ENCODE measurements around the gene CDX1.

The CDX1 gene

DNA sequence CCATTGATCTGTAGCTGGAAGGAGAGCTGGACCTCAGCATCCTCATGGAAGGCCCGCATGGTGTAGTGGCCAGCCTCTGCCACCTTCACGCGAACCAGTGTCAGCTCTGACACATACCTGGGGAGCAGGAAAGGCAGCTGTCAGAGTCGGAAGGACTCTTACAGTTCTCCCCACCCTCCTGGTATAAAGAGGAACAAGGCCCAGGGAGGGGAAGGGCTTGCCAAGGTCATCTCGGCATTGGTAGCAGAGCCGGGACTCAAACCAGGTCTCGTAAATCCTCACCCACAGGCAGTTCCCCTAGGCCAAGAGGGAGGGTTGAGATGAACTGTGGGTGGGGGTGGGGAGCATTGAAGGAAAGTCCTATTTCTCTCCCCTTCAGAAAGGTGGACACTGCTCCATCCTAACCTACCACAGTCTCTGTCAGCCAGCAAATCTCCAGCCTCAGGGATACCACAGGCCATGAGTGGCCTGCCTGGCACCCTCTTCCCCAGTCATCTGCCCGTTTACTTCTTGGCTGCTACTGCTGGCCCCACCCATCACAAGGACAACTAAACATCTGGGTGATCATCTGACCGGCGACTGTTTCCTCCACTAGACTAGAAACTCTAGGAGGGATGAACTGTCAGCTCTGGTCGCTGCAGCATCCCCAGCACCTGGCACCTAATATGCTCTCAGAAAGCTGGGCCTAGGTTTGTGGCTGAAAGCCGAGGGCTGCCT lies 34.4 kb upstream of the CDX1 start:
- DNase-seq: no peak

DNA sequence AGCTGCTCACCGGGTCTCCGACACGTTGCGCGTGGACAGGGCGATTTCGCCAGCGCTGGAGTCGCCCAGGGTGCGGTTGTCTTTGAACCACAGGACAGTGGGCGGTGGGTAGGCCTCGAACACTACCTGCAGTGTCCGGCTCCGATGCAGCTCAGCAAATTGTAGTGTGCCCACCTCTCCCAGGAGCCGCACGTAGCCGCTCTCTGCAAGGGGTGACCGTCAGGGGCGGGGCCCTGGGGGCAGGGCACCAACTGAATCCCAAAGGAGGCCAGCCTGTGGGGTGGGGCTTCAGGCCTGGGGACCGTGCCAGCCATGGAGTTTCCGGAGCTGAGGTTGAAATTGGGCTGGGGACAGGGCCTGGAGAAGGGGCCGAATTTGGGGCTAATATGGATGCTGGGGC lies 33.8 kb upstream of the CDX1 start:
- DNase-seq: no peak

DNA sequence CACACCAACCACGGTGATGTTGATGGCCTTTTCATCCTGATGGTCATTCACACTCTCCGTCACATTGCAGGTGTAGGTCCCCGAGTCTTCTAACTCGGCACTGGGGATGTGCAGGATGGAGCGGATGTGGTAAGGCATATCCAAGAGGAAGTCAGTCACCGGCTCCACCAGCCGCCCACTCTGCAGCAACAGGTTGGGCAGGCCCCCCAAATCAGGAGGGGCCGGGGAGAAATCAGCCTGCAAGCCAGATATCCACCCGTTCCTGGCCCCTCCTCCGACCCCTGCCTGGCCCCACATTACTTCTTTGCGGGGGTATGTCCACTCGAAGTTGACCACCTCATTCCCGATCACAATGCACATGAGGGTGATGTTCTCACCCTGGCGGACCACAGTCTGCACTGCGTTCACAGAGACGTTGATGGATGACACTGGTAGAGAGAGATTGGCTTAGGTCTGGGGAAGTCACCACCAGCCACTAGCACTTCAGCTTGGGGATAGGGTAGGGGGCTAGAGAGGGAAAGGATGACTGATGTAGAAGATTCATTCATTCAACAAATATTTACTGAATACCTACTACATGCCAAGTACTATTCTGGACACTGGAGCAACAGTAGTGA lies 32.9 kb upstream of the CDX1 start:
- DNase-seq: no peak

DNA sequence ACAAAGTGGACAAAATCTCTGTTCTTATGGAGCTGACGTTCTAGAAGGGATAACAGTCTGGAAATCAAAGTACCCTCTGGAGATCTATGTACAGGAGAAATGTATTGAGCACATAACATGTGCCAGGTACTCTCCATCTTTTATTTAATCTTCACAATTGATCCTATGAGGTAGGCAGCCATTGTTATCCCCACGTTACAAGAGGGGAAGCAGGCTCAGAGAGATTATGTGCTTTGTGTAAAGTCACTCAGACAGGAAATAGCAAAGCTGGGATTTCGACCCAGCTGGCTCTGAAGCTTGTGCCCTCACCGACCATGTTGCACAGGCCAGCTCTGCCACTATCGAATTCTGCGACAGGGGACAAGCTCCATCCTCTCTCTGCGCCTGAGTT lies 32.4 kb upstream of the CDX1 start:
- DNase-seq: no peak

DNA sequence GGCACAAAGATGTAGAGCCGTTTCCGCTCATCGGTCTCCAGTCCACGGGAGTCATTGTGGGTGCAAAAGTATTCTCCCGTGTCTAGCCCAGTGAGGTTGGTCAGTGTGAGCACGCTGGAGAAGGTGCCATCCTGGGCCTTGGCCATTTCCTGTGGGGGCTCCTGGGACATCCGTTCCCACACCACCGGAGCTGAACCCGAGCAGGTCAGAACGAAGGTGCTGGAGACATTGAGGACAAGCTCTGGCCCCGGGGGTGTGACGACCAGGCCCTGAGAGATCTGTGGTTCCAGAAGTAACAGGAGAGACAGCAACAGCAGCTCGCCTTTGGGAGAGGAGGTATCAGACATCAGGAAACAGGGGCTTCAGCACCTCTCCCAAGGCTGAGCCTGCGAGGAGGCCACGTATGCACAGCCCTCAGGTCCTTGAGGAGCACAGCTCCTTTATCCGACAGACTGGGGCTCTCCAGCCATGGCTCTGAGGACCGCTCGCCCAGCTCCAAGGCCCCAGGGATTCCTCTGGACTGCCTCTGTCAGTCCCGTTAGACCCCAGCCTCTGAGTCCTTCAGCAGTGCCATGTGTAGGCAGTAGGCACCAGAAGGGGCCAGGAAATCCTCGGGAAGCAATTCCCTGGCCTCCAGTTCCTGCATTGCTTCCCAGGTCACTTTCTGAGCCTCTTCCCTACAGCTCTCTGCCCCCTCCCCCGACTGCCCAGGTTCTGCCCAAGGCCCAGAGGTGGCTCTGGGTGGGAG lies 30.8 kb upstream of the CDX1 start:
- no peak for DNase-seq

DNA sequence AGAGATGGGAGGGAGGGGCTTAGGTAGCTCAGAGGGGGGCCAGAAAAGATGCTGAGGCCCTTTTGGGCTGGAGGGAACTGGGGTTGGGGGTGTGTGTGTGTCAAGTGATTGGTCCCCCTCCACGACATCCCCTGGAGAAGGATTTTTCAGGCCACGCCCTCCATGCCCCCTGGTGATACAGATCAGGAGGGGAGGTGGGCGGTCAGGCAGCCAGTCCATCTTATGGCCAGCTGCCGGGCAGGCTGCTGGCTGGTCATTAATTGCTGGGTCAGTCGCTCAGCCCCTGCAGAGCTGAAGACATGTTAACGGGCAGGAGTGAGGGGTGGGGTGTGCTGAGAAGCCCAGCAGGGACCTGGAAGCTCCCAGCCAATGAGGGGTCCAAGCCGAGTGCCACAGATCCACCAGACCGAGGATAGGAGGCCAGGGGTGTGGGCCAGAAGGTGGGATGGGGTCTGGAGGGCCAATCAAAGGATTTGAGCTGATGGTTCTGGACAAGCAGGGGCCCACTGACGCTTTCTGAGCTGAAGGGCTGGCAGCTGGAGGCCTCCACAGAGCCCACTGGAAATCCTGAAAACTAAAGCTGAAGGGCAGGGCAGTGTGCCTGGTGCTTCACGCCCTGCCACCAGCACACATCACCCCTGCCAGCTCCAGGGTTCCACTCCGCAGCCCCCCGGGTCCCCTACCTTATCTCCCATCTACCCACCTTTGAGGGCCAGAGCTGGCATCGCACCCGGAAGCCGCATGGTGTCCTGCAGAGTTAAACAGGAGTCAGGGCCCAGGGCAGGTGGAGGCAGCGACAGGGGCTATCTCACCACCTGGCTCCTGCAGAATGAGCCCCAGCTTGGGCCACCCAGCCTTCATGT lies 30.0 kb upstream of the CDX1 start:
- DNase-seq: no peak

DNA sequence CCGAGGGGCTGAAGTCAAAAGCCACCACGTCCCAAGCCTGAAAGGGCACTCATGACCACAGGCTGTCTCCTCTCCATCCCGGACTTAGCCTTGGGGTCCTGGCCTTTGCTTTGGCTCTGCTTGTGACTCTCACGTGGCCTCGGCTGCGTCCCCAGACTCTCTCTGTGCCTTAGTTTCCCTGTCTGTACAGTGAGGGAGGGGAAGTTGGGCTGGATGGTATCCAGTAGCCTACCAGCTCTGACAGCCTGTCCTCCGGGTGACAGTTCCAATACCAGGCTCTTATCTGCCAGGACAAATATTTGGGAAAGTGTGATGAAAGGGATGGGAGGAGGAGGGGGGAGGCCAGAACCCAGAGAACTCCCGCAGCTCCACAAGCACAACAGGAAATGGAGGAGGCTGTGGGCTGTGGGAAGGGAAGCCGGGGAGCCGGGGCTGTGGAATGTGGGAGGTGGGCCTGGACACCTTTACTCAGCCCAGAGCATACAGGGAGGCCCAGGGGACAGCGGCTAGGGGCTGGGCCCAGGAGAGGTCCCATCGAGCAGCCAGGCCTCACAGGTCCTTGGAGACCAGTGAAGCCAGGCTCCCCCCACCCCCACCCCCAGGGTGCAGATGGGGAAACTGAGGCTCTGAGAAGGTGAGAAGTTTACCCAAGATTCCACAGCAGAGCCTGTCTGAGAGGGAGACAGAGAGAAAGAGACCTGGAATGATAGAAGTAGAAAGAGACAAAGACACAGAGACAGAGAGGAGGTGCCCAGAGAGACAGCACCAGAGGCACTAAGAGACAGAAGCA lies 29.2 kb upstream of the CDX1 start:
- no peak for DNase-seq

DNA sequence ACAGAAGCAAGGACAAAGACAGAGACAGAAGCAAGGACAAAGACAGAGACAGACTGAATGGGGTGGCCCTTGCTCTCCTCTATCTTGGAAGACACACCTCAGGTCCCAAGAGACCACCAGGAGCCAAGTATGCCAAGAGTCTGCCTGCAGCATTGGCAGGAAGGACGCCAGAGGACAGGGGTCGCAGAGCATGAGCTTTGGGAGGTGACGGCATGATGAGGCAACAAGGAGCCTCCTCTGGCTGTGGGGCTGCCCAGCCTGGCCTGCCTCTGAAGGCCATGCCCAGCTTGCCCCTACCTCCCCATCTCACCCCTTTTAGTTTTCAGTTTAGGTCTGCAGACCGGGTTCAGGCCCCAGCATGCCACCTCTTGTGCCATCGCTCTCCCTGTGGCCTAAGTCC lies 28.6 kb upstream of the CDX1 start:
- no peak for DNase-seq

DNA sequence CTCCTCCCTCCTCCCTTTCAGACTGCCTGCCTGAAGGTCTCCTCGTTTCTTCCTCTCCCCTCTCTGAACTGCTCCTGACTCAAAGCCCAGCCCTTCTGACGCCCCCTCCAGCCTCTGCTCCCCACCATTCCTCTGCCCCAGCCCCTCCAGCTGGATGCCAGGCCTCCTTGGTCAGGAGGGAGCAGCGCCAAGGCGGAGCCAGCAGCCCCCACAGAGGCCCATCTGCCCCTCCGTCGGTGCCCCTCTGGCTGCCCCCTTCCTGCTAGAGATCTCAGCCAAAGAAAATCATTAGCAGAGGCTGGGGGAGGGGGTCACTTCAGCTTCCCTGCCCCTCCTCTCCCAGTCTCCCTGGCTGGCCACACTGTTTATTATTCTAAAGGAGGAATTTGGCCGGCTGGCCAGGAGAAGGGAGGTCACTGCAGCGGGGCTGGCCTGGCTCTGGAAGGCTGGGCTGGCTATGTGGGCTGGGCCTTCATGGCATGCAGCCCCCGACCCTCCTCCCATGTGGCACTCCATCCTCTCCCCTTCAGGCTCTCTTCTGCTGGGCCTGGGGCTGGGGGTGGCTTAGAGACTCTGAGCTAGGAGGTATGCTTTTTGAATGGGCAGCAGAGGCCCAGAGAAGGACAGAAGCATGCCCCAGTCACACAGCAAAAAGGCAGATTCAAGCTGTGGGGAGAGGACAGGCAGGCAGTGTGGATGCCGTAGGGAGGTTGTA lies 27.9 kb upstream of the CDX1 start:
- no peak for DNase-seq

DNA sequence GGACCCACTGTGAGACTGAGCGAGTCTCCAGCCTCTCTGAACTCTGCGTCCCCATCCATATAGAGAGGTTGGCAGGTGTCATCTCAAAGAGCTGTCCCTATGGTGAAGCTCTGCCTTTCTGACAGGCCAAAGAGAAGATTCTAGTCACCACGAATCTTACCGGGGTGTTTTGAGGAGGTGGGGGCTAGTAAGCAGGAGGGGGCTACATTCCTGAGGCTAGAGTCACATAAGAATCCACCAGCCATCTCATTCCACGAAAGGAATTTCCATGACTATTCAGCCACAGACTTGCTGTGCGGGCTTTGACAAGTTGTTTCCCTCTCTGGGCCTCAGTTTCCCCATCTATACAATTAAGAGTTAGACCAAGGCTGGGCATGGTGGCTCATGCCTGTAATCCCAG lies 27.2 kb upstream of the CDX1 start:
- DNase-seq: no peak

DNA sequence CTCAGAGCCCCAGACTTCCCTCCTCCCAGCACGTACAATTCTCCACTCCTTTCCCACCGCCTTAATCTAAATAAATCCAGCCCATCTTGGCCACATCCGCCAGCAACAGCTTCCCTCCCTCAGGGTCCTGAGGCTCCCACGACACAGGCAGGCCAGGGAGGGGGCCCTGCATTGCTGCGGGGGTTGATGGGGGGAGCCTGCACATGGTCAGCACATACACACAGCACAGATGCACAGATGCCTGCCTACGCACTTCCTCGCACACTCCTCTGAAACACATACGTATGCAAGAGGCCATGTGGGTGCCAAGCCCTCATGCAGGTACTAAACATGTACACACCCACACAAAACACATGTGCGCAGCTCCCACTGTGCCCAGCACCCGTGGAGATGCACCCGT lies 25.7 kb upstream of the CDX1 start:
- no peak for DNase-seq

DNA sequence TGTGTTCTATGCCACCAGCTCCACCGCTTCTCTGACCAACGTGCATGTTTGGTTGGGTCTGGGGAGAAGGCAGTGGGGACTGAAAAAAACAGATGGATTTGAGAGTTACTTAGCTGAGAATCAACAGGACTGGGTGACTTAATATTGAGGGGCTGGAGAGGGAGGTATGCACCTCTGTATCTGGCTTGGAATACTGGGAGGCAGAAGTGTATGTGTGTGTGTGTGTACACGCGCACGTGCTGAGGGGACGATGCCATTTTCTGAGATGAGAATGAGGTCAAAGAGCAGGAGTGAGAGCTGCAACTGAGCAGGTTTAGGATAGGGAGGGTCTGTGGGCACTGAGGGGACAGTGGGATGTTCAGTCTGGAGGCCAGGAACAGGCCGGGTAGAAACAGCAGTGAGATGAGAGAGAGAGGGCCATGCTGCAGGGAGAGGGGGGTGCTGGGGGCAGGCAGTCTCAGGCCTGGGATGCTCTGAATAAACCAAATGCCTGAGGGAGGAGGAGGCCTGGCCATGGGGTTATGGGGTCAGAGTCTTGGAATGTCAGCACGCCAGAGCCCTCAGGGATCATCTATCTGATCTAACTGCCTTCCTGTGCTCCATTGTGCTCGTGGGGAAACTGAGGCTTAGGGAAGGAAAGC lies 24.9 kb upstream of the CDX1 start:
- DNase-seq: no peak

DNA sequence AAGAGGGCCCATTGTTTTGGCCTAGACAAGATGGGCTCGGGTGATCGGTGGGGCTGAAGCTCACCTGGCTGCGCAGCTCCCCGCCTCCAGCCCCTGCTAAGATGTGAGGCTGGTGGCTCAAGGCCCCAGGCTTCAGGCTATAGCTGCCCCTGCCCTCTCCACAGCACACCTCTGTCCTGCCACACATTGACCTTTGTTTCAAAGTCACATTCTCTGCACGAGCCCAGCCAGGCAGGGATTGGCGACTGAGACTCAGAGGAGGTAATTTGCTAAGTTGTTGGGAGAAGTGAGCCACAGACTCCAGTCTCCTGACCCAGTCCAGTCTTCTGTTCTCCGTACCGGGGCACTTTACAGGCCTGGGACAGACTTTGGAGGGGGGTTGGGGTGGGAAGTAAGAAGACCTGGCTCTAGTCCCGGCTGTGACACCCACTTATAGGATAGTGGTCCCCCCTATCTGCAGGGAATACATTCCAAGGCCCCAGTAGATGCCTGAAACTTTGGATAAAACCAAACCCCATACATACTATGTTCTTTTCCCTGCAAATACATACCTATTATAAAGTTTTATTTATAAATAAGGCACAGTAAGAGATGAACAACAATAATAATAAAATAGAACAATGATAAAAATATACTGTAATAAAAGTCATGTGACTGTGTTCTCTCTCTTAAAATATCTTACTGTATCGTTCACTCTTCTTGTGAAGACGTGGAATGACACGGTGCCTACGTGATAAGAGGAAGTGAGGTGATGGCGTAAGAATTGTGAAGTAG lies 24.2 kb upstream of the CDX1 start:
- DNase-seq: no peak

DNA sequence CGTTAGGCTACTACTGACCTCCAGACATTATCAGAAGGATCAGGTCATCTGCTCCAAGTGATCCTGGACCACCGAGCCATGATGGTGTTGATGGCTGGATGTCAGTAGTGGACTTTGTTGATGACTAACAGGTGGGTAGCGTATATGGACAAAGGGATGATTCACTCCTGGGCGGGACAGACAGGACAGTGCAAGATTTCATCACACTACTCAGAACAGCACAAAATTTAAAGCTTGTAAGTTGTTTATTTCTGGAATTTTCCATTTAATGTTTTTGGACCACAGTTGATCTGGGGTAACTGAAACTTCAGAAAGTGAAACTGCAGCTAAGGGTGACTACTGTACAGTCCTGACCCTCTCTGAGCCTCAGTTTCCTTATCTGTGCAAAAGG lies 23.6 kb upstream of the CDX1 start:
- DNase-seq: no peak

DNA sequence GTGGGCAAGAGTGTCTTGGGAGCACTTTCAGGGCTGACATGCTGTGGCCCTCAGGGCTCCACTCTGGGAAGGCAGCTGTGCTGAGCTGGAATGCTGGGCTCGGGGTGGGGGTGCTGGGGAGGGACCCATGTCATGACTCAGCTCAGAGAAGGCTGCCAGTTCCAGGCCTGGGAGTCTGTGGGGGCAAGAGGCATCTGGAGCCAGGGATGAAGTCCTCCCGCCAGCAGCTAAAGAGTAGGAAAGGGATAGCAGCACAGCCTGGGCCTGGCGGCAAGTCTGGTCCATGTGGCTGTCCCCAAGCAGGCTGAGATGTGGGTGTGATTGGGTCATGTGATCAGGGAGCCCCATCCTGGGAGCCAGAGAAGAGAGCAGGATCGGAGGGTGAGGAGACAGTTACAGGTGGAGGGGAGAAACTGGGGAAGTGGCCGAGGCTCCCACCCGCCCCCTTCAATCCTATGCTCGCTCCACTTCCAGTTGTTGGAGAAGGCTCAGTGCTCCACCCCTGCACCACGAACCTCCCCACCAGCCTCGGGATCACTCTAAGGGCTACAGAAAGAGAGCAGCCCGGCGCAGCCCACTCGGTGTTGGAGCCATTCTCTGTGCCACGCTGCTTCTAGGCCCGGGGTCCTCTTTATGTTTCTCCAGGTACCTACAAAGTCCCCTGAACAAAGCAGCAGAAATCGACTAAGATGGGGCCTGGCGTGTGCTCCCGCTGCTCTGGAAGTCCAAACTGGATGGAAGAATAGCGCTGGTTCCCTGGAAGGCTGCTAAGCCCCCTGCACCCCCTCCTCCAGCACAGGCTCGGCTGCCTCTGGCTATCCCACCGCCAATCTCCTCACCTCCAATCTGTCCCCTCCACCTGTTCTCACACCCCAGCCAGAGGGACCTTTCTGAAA lies 23.0 kb upstream of the CDX1 start:
- DNase-seq: no peak

DNA sequence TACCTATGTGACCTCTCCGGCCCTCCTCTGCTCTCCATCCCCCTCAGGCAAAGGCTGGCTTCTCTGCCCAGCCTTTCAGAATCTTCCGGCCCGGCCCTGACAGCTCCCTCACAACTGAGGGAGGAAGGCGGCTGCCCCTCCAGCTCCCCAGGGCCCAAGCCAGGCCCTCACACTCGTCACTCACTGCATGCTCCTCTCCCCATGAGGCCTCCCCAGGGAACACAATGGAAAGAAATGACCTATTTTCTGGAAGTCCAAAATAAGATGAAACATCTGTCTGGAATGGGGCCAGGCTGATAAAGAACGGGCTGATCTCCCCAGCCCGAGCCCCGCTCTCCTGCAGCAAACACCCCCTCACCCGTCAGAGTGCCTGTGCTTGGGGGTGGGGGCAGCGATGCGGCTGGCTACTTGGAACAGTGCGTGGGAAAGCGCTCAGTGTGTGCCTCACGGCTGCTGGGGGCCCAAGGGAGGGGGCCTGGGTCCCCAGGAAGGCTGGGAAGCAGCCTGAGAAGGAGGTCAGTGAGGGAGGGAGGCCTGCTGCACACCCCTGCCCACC lies 22.3 kb upstream of the CDX1 start:
- DNase-seq: no peak

DNA sequence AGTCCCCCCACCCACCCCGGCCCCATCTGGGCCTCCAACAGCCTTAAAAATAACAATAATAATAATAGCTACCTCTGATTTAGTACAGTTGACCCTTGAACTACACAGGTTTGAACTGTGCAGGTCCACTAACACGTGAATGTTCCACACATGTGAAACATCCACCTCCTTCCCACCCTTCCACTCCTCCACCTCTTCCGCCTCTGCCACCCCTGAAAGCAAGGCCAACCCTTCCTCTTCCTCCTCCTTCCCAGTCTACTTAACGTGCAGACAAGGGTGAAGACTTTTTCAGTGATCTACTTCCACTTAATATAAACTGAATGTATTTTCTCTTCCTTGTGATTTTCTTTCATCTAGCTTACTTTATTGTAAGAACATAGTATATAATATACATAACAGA lies 21.7 kb upstream of the CDX1 start:
- DNase-seq: no peak

DNA sequence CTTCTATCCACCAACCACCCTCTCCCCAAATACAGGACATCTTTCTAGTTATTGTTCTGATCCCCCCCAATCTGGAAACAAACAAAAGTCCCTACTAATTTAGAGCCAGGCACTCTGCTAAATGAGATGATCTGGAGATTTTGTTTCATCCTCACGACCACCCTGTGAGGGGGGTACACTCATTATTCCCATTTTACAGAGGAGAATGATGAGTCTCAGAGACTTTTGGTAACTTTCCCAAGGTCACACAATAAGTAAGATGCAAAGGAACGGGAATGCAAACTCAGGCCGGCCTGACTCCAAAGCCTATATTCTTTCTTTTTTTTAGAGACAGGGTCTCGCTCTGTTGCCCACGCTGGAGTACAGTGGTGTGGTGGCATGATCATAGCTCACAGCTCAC lies 20.3 kb upstream of the CDX1 start:
- DNase-seq: no peak

Data from CD4-positive, alpha-beta T cell treated with Interleukin-17A for 4 hours (primary cell).